ENCODE results near the gene IRF9. TPM values are rescaled to one million over a fixed set of nuclear protein-coding genes. Genes with fewer than 3 reads are reported as not detected.

Gene IRF9
- total and polyA plus RNA-seq, 2 donors from 2014 or later, result 88.9 to 141 TPM

DNA sequence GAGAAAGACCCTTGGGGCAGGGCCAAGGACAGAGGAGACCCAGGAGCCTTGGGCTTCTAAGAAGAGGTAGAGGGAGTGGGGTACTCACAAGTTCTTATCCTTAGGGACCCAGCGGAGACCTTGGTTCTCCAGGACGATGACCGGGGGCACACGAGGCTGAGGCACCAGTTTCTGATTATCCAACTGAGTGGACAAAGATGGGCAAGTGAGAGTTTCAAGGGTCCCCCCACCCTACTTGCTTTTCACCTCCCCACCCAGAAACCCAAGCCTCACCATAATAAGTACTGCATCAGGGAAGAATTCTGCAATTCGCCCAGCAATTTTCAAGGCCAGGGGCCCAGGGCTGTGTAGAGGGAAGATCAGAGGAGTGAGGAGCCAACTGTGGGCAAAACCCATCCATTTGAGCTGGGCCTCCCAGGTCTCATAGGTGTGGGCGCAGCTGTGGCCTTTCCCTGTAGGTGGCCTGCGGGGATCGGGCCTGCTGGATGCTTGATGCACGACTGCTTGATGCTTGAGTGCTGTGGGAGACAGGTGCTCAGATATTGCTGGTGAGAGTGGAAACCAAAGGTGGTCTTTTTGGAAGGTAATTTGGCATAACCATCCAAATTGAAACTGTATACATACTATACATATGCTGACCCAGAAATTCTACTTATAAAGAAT lies 21.7 kb upstream of the IRF9 start:
- Histone ChIP-seq H3K9me3 (ENCODE audit: control insufficient read depth in 2 of 3, insufficient read depth in 1 of 3, low read length in 3 of 3) (no peaks in the 10 kb centered on the region), H3K27ac (ENCODE audit: low read depth in 2 of 2, low read length in 2 of 2) (no peak overlapping the region), H3K9ac (ENCODE audit: low read length in 3 of 3) (no peak overlapping the region), H3K27me3 (ENCODE audit: control insufficient read depth, insufficient read depth, low read length) (no peaks in the 10 kb centered on the region), H3K4me3 (ENCODE audit: low read length in 3 of 3) (no peak overlapping the region), H3K36me3 (ENCODE audit: control insufficient read depth in 2 of 3, insufficient read depth in 3 of 3, low read length in 3 of 3) (peaks cover 0 to 23% (median 14%) of the 10 kb centered on the region in 3 donors), H3K4me1 (ENCODE audit: control insufficient read depth in 2 of 3, insufficient read depth in 2 of 3, low read depth in 1 of 3, low read length in 3 of 3) (peaks cover 0 to 38% (median 15%) of the 10 kb centered on the region in 3 donors)
- DNase-seq (no peak), FAIRE-seq (no peak)
- TF ChIP-seq CTCF (IDR thresholded peaks at IDR 0.05; ENCODE audit: borderline replicate concordance, extremely low read depth, insufficient read depth), result no peak
- intact Hi-C loops (cut with DNase I), result no loop called here

DNA sequence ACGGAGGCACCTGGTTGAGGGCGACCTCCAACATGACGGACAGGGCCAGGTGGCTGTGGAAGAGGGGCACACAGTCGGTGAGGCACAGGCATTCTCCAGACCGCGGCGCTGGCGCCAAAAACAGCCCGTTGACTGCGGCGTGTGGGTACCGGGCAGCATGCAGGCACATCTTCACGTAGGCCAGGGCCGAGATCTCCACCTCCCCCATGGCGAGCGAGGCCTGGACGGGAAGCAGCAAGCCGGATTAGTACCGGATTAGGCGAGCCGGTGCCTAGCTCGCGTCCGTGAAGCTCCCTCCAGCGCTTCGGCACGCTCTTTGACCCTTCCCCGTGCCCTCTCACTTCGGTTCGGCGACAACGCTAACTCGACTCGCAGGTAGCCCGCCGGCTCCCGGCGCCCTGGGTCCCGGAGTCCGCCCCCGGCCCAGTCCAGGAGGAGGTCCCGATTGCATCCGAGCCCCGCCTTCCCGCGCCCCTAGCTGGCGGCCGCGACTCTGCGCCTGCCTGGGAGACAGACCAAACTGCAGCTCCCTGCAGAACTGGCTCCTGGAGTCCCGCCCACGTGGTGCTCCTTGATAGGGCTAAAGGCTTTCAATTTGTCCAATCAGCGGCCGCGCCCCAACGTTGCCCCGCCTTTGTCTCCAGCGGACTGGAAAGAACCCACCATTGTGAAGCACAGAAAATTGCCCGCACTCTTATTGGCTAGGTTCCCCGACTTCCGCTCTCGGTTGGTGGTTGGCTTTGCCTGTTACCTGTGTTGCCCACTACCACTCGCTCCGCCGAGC lies 19.8 kb upstream of the IRF9 start, which contains the start of gene EMC9:
TSS of gene EMC9 (minus strand) at position 495 of the 784 bp plus-strand sequence. CDS start at position 208, 287 bp downstream.
- H3K4me3 ChIP-seq (ENCODE audit: low read length in 3 of 3), result peak within 1 kb of the TSS; percentile 92 to 97 (median 92)

GRCh38 chr14:24143511-24143910 lies 17.6 kb upstream of the IRF9 start:
- Histone ChIP-seq H3K36me3 (ENCODE audit: control insufficient read depth in 2 of 3, insufficient read depth in 3 of 3, low read length in 3 of 3) (peaks cover 0 to 9% (median 5%) of the 10 kb centered on the region in 3 donors), H3K4me3 (ENCODE audit: low read length in 3 of 3) (no peak overlapping the region), H3K4me1 (ENCODE audit: control insufficient read depth in 2 of 3, insufficient read depth in 2 of 3, low read depth in 1 of 3, low read length in 3 of 3) (peaks cover 2 to 36% (median 11%) of the 10 kb centered on the region in 3 donors), H3K27ac (ENCODE audit: low read depth in 2 of 2, low read length in 2 of 2) (no peak overlapping the region), H3K9me3 (ENCODE audit: control insufficient read depth in 2 of 3, insufficient read depth in 1 of 3, low read length in 3 of 3) (no peaks in the 10 kb centered on the region), H3K27me3 (ENCODE audit: control insufficient read depth, insufficient read depth, low read length) (no peaks in the 10 kb centered on the region), H3K9ac (ENCODE audit: low read length in 3 of 3) (no peak overlapping the region)
- FAIRE-seq (no peak), DNase-seq (no peak)
- TF ChIP-seq CTCF (IDR thresholded peaks at IDR 0.05; ENCODE audit: borderline replicate concordance, extremely low read depth, insufficient read depth), result no peak
- intact Hi-C loops (cut with DNase I), result no loop called here

More for the DNA sequence above, 19.8 kb upstream of the IRF9 start, which contains the start of gene EMC9:
- TF ChIP-seq CTCF (IDR thresholded peaks at IDR 0.05; ENCODE audit: borderline replicate concordance, extremely low read depth, insufficient read depth), result peak; percentile 37
- H3K36me3 ChIP-seq (ENCODE audit: control insufficient read depth in 2 of 3, insufficient read depth in 3 of 3, low read length in 3 of 3), result peaks cover 0 to 23% (median 14%) of the 10 kb centered on the region in 3 donors
- H3K4me1 ChIP-seq (ENCODE audit: control insufficient read depth in 2 of 3, insufficient read depth in 2 of 3, low read depth in 1 of 3, low read length in 3 of 3), result peaks cover 2 to 47% (median 21%) of the 10 kb centered on the region in 3 donors
- H3K27ac ChIP-seq (ENCODE audit: low read depth in 2 of 2, low read length in 2 of 2), result peak within 1 kb of the TSS; percentile 95
- FAIRE-seq (peak; percentile 76), DNase-seq (peak; percentile 100)
- H3K9me3 ChIP-seq (ENCODE audit: control insufficient read depth in 2 of 3, insufficient read depth in 1 of 3, low read length in 3 of 3), result no peaks in the 10 kb centered on the region
- intact Hi-C loops (cut with DNase I), result no loop called here
- H3K27me3 ChIP-seq (ENCODE audit: control insufficient read depth, insufficient read depth, low read length), result no peaks in the 10 kb centered on the region
- H3K9ac ChIP-seq (ENCODE audit: low read length in 3 of 3), result peak within 1 kb of the TSS; percentile 82 to 96 (median 85)
